OCI-LY7 (cell line): ENCODE results near the gene LMTK3.

Experiments used
- EZH2phosphoT487 ChIP-seq: fragments of 200-600 bp; sonication (generic); IDR thresholded peaks from 2 replicates; pipeline ENCODE4 v1.6.1; 2018; ENCODE audit warnings: low read depth, borderline replicate concordance, mild to moderate bottlenecking, mixed run types, antibody characterized with exemption, low read length, moderate library complexity, mixed read lengths
- TF ChIP-seq, protein P1 (sequence below): fragments of 200-600 bp; sonication (generic); conservative IDR thresholded peaks from 2 replicates; pipeline ENCODE4 v1.5.1; 2014; ENCODE audit warnings: mild to moderate bottlenecking, antibody characterized with exemption, low read length, moderate library complexity, mixed read lengths

DNA sequence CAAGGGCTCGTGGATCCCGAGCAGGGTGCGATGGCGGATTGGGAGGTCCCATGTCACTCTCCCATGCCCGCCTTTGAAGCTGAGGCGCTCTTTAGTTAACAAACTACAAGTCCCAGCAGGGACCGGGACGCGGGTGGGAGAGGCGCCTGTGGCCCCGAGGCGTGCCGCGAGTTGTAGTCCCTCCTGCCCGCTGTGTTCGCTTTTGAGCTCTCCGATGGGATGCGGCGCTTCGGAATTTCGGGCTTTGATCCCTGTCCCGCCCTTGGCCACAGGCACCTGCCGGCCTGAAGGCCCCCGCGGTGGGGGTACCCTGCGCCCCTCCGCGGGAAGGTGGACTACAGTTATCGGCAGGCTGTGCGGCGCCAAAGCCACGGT is 31.5 kb downstream of the LMTK3 start:
- TF ChIP-seq, protein P1, sequence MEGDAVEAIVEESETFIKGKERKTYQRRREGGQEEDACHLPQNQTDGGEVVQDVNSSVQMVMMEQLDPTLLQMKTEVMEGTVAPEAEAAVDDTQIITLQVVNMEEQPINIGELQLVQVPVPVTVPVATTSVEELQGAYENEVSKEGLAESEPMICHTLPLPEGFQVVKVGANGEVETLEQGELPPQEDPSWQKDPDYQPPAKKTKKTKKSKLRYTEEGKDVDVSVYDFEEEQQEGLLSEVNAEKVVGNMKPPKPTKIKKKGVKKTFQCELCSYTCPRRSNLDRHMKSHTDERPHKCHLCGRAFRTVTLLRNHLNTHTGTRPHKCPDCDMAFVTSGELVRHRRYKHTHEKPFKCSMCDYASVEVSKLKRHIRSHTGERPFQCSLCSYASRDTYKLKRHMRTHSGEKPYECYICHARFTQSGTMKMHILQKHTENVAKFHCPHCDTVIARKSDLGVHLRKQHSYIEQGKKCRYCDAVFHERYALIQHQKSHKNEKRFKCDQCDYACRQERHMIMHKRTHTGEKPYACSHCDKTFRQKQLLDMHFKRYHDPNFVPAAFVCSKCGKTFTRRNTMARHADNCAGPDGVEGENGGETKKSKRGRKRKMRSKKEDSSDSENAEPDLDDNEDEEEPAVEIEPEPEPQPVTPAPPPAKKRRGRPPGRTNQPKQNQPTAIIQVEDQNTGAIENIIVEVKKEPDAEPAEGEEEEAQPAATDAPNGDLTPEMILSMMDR = no peak
- TF ChIP-seq EZH2phosphoT487 = no peak
